ENCODE results near the gene NAPB. TPM values are rescaled to one million over a fixed set of nuclear protein-coding genes. Genes with fewer than 3 reads are reported as not detected.

The NAPB gene
- total RNA-seq, 1 donor = 7.4 TPM

GRCh38 chr20:23448167-23448566, 26.9 kb upstream of the NAPB start:
- no peak for DNase-seq (ENCODE audit: low read depth)
- no peak overlapping the region for H3K4me3 ChIP-seq (ENCODE audit: low read depth, low read length)
- TF ChIP-seq, protein P1, sequence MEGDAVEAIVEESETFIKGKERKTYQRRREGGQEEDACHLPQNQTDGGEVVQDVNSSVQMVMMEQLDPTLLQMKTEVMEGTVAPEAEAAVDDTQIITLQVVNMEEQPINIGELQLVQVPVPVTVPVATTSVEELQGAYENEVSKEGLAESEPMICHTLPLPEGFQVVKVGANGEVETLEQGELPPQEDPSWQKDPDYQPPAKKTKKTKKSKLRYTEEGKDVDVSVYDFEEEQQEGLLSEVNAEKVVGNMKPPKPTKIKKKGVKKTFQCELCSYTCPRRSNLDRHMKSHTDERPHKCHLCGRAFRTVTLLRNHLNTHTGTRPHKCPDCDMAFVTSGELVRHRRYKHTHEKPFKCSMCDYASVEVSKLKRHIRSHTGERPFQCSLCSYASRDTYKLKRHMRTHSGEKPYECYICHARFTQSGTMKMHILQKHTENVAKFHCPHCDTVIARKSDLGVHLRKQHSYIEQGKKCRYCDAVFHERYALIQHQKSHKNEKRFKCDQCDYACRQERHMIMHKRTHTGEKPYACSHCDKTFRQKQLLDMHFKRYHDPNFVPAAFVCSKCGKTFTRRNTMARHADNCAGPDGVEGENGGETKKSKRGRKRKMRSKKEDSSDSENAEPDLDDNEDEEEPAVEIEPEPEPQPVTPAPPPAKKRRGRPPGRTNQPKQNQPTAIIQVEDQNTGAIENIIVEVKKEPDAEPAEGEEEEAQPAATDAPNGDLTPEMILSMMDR (IDR thresholded peaks at IDR 0.05; ENCODE audit: insufficient read depth, low read length) = no peak

GRCh38 chr20:23446505-23446904, 25.2 kb upstream of the NAPB start:
- DNase-seq (ENCODE audit: low read depth) = peak; percentile 47
- H3K4me3 ChIP-seq (ENCODE audit: low read depth, low read length) = no peak overlapping the region
- TF ChIP-seq, protein P1 (IDR thresholded peaks at IDR 0.05; ENCODE audit: insufficient read depth, low read length) = peak; percentile 58

- DNase-seq (ENCODE audit: low read depth) = peak; percentile 46
- TF ChIP-seq, protein P1 (IDR thresholded peaks at IDR 0.05; ENCODE audit: insufficient read depth, low read length) = no peak
- no peak overlapping the region for H3K4me3 ChIP-seq (ENCODE audit: low read depth, low read length)
Observed at GRCh38 chr20:23445596-23446217, 24.4 kb upstream of the NAPB start.

DNA sequence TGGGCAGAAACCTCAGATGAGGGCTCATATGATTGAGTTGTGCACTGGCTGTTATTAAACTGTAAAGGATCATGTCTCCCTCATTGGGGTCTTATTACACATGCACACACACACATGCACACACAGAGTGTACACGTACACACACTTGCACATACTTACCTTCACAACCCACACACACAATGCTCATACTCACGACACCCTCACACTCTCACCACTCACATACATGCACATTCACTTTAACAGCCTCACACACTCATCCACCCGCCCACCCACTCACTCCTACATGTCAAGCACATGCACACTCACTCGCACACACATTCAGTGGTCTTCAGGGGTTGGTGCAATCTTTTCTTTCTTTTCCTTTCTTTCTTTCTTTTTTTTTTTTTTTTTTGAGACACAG, 23.6 kb upstream of the NAPB start:
- DNase-seq (ENCODE audit: low read depth) = no peak
- TF ChIP-seq, protein P1 (IDR thresholded peaks at IDR 0.05; ENCODE audit: insufficient read depth, low read length) = no peak
- no peak overlapping the region for H3K4me3 ChIP-seq (ENCODE audit: low read depth, low read length)

DNA sequence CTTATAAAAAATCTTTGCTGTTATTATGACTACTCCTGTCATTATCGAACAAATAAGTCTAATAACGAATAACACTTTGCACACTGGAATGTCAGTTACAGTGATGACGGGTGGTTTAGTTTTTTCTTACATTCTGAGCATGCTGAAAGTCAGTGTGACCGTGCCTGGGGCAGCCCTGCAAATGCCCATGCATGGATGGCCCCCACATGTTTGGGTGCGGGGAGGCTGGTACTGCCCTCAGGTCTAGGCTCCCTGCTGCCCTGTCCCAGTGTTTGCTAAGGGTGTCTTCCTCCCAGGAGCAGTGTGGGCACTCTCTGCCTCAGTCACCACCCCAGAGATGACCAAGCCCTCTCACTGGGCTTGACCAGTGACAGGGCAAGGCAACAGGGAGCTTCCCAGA, 21.1 kb upstream of the NAPB start:
- TF ChIP-seq, protein P1 (IDR thresholded peaks at IDR 0.05; ENCODE audit: insufficient read depth, low read length) = no peak
- no peak for DNase-seq (ENCODE audit: low read depth)
- no peak overlapping the region for H3K4me3 ChIP-seq (ENCODE audit: low read depth, low read length)

DNA sequence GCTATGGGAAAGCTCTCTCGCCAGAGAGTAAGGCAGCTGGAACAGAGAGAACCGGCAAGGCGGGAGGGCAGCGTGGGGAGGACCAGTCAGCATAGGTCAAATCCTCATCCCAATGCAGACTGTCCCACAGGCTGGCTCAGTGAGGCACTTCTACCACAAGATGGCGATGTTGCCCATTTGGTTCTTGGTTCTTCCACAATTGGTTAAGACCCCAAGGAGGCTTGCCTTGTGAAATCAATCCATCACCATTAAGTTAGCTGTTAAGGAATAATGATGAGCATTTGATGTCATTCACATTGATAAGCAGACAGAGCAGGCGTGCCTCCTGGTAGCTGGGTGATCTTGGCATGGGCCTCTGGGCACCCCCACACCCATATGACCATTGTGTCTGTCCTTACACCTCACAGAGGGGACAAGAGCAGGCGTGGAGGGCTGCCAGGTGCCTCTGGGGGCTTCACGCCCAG, 20.6 kb upstream of the NAPB start:
- TF ChIP-seq, protein P1 (IDR thresholded peaks at IDR 0.05; ENCODE audit: insufficient read depth, low read length) = peak; percentile 94
- DNase-seq (ENCODE audit: low read depth) = peak; percentile 80
- H3K4me3 ChIP-seq (ENCODE audit: low read depth, low read length) = no peak overlapping the region

DNA sequence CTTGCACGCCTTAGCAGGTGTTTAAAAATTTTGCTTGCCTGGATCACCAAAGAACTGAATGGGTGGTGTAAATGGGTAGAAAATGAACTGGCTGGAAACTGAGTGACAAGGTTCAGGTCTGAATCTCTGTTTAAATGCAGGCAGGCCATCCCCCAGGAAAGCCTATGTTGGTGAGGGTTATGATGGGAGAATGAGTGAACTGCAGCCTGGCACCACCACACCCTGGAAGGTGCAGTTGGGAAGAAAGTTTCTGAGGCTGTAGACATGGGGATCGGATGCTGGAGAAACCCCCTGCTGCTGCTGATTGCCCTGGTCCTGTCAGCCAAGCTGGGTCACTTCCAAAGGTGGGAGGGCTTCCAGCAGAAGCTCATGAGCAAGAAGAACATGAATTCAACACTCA, 18.7 kb upstream of the NAPB start:
- no peak for DNase-seq (ENCODE audit: low read depth)

More for the DNA sequence above, 18.7 kb upstream of the NAPB start:
- TF ChIP-seq, protein P1 (IDR thresholded peaks at IDR 0.05; ENCODE audit: insufficient read depth, low read length) = no peak
- H3K4me3 ChIP-seq (ENCODE audit: low read depth, low read length) = no peak overlapping the region

Data from fibroblast of the aortic adventitia (primary cell).